ENCODE measurements around the gene ARHGEF12.

- TF ChIP-seq MAX (IDR thresholded peaks at IDR 0.05) (no peak), ZBTB7A (IDR thresholded peaks at IDR 0.05; ENCODE audit: low read depth) (no peak)
Measured at GRCh38 chr11:120486138-120486537, 149.9 kb downstream of the ARHGEF12 start.

Measured in Ishikawa (cell line).